HEK293T (cell line): Measurements from ENCODE around the gene DGKH.

Source experiments
- CTCF ChIA-PET: fragments of 350-600 bp; formaldehyde crosslinking; extraction: SDS; loops from one replicate; lab custom pipeline; 2021; ENCODE audit warnings: antibody characterized with exemption, inconsistent platforms; lab: Yijun Ruan, JAX
- POLR2A ChIA-PET: fragments of 350-600 bp; formaldehyde crosslinking; extraction: SDS; loops from one replicate; lab custom pipeline; 2020; ENCODE audit warnings: antibody characterized with exemption, inconsistent platforms; lab: Yijun Ruan, JAX
- DNase-seq: peaks from one replicate; pipeline ENCODE4 v3.0.0; 2012; ENCODE audit warnings: mixed read lengths; ENCODE audit errors: extremely low spot score
- ARNT ChIP-seq: fragments of 450-650 bp; IDR thresholded peaks from 2 replicates; pipeline ENCODE4 v1.6.1; 2017; ENCODE audit warnings: mild to moderate bottlenecking
- BHLHE40 ChIP-seq: fragments of 450-650 bp; IDR thresholded peaks from 2 replicates; pipeline ENCODE4 v1.6.1; 2016; ENCODE audit warnings: mild to moderate bottlenecking, moderate library complexity, borderline replicate concordance
- CTBP1 ChIP-seq: fragments of 450-650 bp; IDR thresholded peaks from 2 replicates; pipeline ENCODE4 v1.6.1; 2016; ENCODE audit warnings: borderline replicate concordance
- ELF4 ChIP-seq: fragments of 450-650 bp; IDR thresholded peaks from 2 replicates; pipeline ENCODE4 v1.6.1; 2017; ENCODE audit warnings: antibody characterized with exemption
- FOXA1 ChIP-seq: fragments of 450-650 bp; IDR thresholded peaks from 2 replicates; pipeline ENCODE4 v1.6.1; 2016; ENCODE audit warnings: mild to moderate bottlenecking
- FOXK2 ChIP-seq: fragments of 450-650 bp; IDR thresholded peaks from 2 replicates; pipeline ENCODE4 v1.6.1; 2016; ENCODE audit warnings: mild to moderate bottlenecking
- FOXM1 ChIP-seq: fragments of 450-650 bp; IDR thresholded peaks from 2 replicates; pipeline ENCODE4 v1.6.1; 2017; ENCODE audit warnings: mild to moderate bottlenecking, borderline replicate concordance
- HDGF ChIP-seq: fragments of 450-650 bp; IDR thresholded peaks from 2 replicates; pipeline ENCODE4 v1.6.1; 2017; ENCODE audit warnings: antibody characterized with exemption, borderline replicate concordance
- L3MBTL2 ChIP-seq: fragments of 450-650 bp; conservative IDR thresholded peaks from 2 replicates; pipeline ENCODE4 v1.6.1; 2016; ENCODE audit warnings: mild to moderate bottlenecking
- LEF1 ChIP-seq: fragments of 450-650 bp; IDR thresholded peaks from 2 replicates; pipeline ENCODE4 v1.6.1; 2017; ENCODE audit warnings: mild to moderate bottlenecking, borderline replicate concordance
- NFRKB ChIP-seq: fragments of 450-650 bp; IDR thresholded peaks from 2 replicates; pipeline ENCODE4 v1.6.1; 2016; ENCODE audit warnings: mild to moderate bottlenecking, moderate library complexity
- PKNOX1 ChIP-seq: fragments of 450-650 bp; IDR thresholded peaks from 2 replicates; pipeline ENCODE4 v1.6.1; 2016
- SP1 ChIP-seq: fragments of 450-650 bp; IDR thresholded peaks from 2 replicates; pipeline ENCODE4 v1.6.1; 2017
- SUZ12 ChIP-seq: fragments of 450-650 bp; IDR thresholded peaks from 2 replicates; pipeline ENCODE4 v1.6.1; 2016; ENCODE audit warnings: mild to moderate bottlenecking
- TARDBP ChIP-seq: fragments of 450-650 bp; IDR thresholded peaks from 2 replicates; pipeline ENCODE4 v1.6.1; 2016
- ZNF384 ChIP-seq: fragments of 450-650 bp; IDR thresholded peaks from 2 replicates; pipeline ENCODE4 v1.6.1; 2016

DGKH gene

GRCh38 chr13:42274386-42275097 lies 226.1 kb downstream of the DGKH start:
- no peak for TF ChIP-seq ARNT
- no peak for TF ChIP-seq ZNF384
- TF ChIP-seq HDGF = no peak
- no peak for TF ChIP-seq ELF4
- no peak for TF ChIP-seq LEF1
- no peak for TF ChIP-seq FOXK2
- no peak for TF ChIP-seq SP1
- no peak for TF ChIP-seq TARDBP
- TF ChIP-seq NFRKB = no peak
- TF ChIP-seq BHLHE40 = no peak
- no peak for DNase-seq
- POLR2A ChIA-PET = no interaction called here
- CTCF ChIA-PET = no interaction called here

DNA sequence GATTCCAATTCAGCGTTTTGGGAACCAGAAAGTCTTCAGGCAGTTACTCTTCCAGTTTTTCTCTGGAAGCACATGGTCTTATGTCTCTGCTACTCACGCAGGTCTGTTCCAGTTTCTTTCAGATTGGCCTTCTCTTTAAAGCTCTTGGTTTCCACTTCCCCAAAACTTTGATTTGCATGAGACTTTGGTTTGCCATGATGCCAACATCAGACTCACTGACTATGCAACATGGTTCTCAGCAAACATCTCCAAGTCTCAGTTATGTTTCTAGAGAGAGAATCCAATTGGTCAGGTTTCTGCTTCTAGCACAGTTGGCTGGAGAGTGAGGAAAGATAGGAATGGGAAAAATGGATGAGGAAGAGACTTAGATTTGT lies 226.6 kb downstream of the DGKH start:
- POLR2A ChIA-PET = no interaction called here
- CTCF ChIA-PET = no interaction called here

GRCh38 chr13:42275506-42275905 lies 227.1 kb downstream of the DGKH start:
- TF ChIP-seq ZNF384 (no peak), ELF4 (no peak), CTBP1 (no peak), SUZ12 (no peak), NFRKB (no peak), SP1 (no peak), HDGF (no peak), FOXK2 (no peak), L3MBTL2 (no peak), LEF1 (no peak), BHLHE40 (no peak), FOXA1 (no peak), ARNT (no peak), FOXM1 (no peak), PKNOX1 (no peak), TARDBP (no peak)
- ChIA-PET POLR2A (no interaction called here), CTCF (no interaction called here)
- DNase-seq = no peak

More for the DNA sequence above, 226.6 kb downstream of the DGKH start:
- DNase-seq = no peak
- TF ChIP-seq LEF1 (no peak), SP1 (no peak), L3MBTL2 (no peak), FOXK2 (no peak), SUZ12 (no peak), FOXA1 (no peak), ZNF384 (no peak), TARDBP (no peak), NFRKB (no peak), CTBP1 (no peak), ELF4 (no peak), ARNT (no peak), HDGF (no peak), PKNOX1 (no peak)

DNA sequence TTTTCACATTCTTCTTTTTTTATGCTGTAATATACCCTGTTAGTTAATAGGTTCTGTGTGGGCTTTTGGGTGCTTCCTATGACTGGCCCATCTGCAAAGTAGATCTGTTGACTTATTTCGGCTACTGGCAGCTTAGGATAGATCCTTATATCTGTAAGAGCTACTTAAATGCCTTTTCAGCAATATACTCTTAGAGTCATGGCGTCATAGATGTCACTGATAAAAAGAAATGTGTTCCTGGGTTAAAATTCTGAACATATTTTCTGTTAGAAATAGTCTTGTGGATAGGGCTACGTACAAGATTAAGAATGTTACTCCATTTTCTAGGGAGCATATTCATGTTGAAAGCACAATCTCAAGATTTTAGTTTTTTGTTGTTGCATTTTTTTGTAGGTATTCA lies 228.2 kb downstream of the DGKH start:
- DNase-seq = no peak
- TF ChIP-seq ARNT (no peak), ELF4 (no peak), SP1 (no peak)
- ChIA-PET POLR2A (no interaction called here), CTCF (no interaction called here)

DNA sequence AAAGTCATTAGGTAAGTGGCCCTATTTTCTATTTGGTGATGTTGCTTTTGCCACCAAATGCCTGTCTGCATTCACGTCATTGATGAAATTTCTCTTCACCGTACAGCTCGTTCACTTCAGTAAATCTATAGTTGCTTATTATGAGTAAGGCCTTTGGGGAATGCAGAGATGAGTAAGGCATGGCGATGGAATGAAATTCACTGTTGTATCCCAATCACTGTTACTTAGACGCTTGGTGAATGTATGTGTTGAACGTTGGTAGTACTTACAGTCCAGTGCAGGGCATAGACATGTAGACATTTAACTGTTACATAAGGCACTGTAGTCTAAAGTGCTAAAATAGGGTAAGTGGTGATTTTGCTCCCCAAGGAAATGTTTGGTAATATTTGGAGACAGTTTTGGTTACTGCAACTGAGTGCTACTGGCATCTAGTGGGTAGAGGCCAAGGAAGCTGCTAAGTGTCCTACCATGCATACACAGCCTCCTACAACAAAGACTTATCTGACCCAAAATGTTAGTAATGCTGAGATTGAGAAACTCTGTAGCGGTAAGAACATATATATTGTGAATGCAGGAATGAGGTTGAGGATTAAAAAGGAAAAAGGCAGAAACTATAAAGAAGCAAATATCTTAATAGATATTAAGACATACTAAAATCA lies 229.3 kb downstream of the DGKH start:
- ChIA-PET CTCF (no interaction called here), POLR2A (no interaction called here)
- no peak for DNase-seq
- no peak for TF ChIP-seq HDGF
- TF ChIP-seq FOXM1 = no peak
- no peak for TF ChIP-seq SUZ12
- TF ChIP-seq FOXA1 = no peak
- TF ChIP-seq SP1 = no peak
- TF ChIP-seq L3MBTL2 = no peak
- no peak for TF ChIP-seq NFRKB
- TF ChIP-seq PKNOX1 = no peak
- no peak for TF ChIP-seq BHLHE40
- no peak for TF ChIP-seq TARDBP
- no peak for TF ChIP-seq FOXK2
- TF ChIP-seq CTBP1 = no peak
- TF ChIP-seq LEF1 = no peak
- no peak for TF ChIP-seq ARNT
- TF ChIP-seq ZNF384 = no peak
- no peak for TF ChIP-seq ELF4

DNA sequence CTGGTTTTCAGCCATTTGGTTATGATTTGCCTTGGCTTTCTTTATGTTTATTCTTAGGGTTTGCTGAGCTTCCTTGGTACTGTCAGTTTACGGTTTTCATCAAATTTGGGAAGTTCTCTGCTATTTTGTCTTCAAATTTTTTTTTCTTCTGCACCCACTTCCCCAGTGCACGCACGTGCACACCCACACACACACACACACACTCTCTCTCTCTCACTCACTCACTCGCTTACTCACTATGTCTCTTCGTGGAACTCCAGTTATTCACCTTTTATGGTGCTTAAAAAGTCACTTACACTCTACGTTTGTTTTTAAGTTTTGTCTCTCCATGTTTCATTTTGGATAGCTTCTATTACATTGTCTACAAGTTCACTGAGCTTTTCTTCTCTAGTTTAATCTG lies 230.6 kb downstream of the DGKH start:
- DNase-seq = no peak
- TF ChIP-seq ZNF384 (no peak), SUZ12 (no peak), FOXK2 (no peak), FOXA1 (no peak), TARDBP (no peak), BHLHE40 (no peak), NFRKB (no peak), L3MBTL2 (no peak), HDGF (no peak)
- ChIA-PET CTCF (no interaction called here), POLR2A (no interaction called here)
